Raji (cell line): Measurements from ENCODE around the gene RFPL4A.
"Not testable (repeated sequence)": the region's sequence is repeated elsewhere in the genome, so short reads cannot be mapped to it uniquely, and the experiment has no call there.

ENCODE experiments used
- POLR2A ChIP-seq: IDR thresholded peaks from 2 replicates; pipeline ENCODE4 v1.6.1; 2011; ENCODE audit warnings: low read depth, low read length, control low read depth; ENCODE audit not compliant: insufficient read depth

Gene RFPL4A

DNA sequence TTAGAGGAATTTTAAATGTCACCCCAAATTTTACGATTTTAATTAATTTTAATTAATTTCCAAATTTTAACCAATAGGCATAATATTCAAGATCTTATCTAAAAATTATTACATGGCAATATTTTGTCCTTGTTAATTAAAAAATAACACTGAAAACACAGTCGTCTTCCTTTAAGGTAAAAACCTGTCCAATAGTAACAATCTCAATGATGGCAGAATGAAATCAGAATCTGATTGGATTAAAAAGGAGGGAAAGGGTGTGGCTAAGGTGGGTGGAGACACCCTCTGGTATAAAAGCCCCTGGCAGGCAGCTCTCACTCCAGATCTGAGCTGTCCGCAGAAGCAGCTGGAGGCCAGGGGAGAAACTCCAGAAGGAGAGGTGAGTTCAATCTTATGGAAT, at the start of gene RFPL4A:
Gene RFPL4A, plus strand, starts transcription at position 301 of the 400 bp plus-strand sequence. CDS start 2,704 bp downstream, outside the sequence.
- TF ChIP-seq POLR2A: not testable (repeated sequence)

GRCh38 chr19:55711719-55712118, 47.2 kb upstream of the RFPL4A start:
- TF ChIP-seq POLR2A: no peak

- TF ChIP-seq POLR2A: no peak
Observed at GRCh38 chr19:55712804-55713631, 45.9 kb upstream of the RFPL4A start.

DNA sequence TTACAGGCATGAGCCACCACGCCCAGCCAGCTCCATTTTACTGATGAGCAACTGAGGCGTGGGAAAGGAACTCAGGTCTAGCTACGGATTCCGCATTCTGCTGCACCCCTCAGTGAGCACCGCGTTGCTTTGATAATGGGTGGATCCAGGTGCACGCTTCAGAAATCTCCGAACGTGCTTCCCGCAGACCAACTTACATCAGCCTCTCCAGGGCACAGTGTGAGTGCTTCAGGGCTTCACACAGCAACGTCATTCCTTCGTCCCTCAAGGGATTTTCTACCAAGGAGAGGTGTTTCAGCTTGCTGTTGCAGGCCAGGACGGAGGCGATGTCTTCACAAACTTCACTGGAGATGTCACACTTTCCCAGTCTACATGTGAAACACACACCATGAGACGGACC, 42.4 kb upstream of the RFPL4A start:
- TF ChIP-seq POLR2A: no peak

- TF ChIP-seq POLR2A: no peak
Observed at GRCh38 chr19:55717251-55717650, 41.6 kb upstream of the RFPL4A start.

GRCh38 chr19:55720214-55720746, 38.6 kb upstream of the RFPL4A start:
- no peak for TF ChIP-seq POLR2A

DNA sequence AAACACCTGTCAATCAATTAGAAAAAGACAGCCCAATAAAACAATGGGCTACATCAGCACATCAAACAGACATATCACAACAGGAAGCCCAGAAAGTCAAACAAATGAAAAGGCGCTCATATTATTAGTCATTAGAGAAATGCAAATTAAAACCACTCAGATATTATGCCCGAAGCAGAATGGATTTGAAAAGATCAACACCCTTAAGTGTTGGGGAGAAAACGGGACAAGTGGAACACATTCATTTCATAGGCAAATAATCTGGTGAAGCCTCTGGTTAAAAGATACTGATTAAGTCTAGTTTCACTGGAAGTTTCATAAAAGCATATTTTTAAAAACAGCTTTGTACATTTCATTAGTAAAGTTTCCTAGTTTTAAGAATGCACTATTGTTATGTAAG, 38.1 kb upstream of the RFPL4A start:
- no peak for TF ChIP-seq POLR2A

DNA sequence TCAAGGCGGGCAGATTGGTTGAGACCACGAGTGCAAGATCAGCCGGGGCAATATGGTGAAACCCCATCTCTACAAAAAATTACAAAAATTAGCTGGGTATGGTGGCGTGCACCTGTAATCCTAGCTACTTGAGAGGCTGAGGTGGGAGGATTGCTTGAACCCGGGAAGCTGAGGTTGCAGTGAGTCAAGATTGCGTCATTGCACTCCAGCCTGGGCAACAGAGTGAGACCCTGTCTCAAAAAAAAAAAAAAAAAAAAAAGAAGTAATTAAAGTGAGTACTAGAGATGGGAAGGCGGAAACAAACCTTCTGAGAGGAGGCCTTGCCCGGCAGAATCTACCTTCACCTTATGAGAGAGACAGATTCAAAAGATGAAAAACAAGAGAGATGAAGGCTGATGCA, 35.4 kb upstream of the RFPL4A start:
- TF ChIP-seq POLR2A: no peak

- TF ChIP-seq POLR2A: no peak
Observed at GRCh38 chr19:55738302-55738701, 20.6 kb upstream of the RFPL4A start, which contains the start of gene NLRP9. Gene NLRP9, minus strand, starts transcription at chr19:55738402. Its CDS starts 28 bp downstream, at chr19:55738374.

DNA sequence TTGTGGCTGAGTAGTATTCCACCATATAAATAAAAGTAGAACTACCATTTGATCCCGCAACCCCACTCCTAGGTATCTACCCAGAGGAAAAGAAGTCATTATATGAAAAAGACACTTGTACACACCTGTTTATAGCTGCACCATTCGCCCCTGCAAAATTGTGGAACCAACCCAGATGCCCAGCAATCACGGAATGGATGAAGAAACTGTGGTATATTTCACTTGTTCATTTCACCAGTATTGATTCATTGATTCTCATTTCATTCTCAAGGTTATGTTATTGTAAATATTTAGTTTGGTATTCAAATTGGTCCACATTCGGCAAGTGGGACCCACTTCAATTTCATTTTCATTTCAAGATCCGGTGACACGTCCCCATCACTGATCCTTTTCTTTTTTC, 8.2 kb upstream of the RFPL4A start:
- no peak for TF ChIP-seq POLR2A

DNA sequence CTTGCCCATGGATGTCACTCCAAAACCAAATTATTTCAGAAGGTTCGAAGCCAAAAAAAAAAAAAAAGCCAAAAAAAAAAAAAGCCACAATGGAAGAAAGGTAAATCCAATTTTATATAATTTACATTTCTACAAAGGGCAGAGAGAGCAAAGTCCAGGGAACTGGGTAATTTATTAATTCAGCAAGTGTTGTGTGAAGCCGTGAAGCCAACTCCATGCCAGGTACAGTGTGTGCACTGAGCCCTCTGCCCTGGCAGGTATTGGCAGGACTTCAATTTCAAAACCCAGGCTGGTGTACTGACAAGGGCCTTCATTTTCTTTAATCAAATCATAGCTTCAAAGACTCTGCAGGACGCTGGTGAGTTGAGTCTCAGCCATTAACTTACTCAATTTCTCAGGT, 5.5 kb upstream of the RFPL4A start:
- no peak for TF ChIP-seq POLR2A

DNA sequence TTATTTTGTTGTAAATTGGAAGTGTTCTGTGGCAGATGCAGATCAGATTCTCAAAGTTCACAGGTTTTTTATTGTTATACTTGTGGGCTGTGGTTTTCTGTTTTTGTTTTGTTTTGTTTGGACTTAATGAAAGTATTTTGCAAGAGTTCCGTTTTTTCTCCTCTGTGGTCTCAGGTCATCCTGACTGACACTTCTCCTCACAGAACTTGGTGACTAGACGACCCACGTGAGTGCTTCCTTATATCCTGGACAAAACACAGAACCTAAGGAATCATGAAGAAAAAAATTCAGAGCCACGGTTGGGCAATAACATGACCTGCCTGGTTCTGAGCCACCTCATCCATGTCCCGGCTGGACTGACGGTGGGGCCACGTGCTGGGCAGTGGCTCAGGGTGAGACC, 7.6 kb downstream of the RFPL4A start:
- no peak for TF ChIP-seq POLR2A

DNA sequence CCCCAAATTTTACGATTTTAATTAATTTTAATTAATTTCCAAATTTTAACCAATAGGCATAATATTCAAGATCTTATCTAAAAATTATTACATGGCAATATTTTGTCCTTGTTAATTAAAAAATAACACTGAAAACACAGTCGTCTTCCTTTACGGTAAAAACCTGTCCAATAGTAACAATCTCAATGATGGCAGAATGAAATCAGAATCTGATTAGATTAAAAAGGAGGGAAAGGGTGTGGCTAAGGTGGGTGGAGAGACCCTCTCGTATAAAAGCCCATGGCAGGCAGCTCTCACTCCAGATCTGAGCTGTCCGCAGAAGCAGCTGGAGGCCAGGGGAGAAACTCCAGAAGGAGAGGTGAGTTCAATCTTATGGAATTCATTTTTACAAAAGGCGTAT, 9.9 kb downstream of the RFPL4A start, which contains the start of gene RFPL4AL1:
Gene RFPL4AL1, plus strand, starts transcription at position 301 of the 400 bp plus-strand sequence. CDS start 2,687 bp downstream, outside the sequence.
- not testable (repeated sequence) for TF ChIP-seq POLR2A

GRCh38 chr19:55777528-55777927, 18.6 kb downstream of the RFPL4A start:
- TF ChIP-seq POLR2A: no peak

DNA sequence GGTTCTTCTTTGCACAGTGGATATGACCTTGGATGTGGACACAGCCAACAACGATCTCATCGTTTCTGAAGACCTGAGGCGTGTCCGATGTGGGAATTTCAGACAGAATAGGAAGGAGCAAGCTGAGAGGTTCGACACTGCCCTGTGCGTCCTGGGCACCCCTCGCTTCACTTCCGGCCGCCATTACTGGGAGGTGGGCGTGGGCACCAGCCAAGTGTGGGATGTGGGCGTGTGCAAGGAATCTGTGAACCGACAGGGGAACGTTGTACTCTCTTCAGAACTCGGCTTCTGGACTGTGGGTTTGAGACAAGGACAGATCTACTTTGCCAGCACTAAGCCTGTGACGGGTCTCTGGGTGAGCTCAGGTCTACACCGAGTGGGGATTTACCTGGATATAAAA, 19.4 kb downstream of the RFPL4A start:
- no peak for TF ChIP-seq POLR2A

DNA sequence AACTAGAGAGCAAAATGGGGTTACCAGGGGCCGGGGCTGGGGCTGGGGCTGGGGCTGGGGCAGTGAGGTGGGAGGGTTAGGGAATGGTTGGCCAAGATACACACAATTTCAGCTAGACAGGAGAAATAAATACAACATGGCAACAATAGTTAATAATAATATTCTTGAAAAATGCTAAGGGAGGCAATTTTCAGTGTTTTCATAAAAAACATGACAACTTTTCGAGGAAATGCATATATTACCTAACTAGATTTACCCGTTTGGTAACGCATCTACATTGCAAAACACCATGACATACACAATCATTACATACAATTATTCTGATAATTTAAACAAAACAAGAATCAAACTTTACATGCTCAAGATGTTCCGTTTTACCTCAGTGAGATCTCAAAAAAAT, 22.2 kb downstream of the RFPL4A start:
- no peak for TF ChIP-seq POLR2A
